Dedifferentiated amniotic fluid mesenchymal stem cell (primary cell): ENCODE measurements around the gene C2CD4D.
"Not testable (repeated sequence)": the region's sequence is repeated elsewhere in the genome, so short reads cannot be mapped to it uniquely, and the experiment has no call there.

Experiments used
- DNase-seq: peaks from one replicate; pipeline ENCODE4 v3.0.0-alpha.2; 2016; ENCODE audit errors: extremely low spot score

Gene C2CD4D

DNA sequence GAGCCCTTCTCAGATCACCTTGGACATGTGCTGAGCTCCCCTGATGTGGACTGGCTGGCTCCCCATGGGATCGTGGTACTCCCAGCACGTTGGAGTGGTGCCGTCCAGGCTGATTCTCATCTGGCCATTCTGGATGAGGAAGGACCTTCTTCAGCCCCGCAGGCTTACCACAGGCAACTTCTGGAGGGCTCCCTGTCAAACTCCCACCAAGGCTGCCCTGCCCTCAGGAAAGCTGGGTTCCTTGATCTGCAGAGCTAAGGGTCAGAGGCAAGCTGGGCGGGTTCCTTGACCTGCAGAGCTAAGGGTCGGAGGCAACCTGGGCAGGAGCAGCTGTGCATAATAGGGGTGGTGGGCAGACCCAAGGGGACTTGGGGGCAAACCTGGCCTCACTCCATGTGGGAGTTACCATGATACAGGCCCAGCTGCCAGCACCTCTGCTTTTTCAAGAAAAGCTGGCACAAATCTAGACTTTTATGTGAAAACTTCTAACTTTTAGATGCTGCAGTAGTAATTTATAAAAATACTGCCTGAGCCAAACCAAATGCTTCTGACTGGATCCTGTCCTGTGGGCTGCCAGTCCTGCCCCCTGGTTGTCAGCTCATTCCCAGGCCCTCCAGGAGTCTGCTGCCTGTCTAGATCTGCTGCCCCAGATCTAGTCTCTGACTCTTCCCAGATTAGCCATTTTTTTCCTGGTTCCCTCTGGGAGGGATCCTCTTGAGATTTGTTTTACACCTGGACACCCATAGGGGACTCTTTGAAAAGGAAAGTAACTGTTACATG, 19.5 kb upstream of the C2CD4D start:
- no peak for DNase-seq

DNA sequence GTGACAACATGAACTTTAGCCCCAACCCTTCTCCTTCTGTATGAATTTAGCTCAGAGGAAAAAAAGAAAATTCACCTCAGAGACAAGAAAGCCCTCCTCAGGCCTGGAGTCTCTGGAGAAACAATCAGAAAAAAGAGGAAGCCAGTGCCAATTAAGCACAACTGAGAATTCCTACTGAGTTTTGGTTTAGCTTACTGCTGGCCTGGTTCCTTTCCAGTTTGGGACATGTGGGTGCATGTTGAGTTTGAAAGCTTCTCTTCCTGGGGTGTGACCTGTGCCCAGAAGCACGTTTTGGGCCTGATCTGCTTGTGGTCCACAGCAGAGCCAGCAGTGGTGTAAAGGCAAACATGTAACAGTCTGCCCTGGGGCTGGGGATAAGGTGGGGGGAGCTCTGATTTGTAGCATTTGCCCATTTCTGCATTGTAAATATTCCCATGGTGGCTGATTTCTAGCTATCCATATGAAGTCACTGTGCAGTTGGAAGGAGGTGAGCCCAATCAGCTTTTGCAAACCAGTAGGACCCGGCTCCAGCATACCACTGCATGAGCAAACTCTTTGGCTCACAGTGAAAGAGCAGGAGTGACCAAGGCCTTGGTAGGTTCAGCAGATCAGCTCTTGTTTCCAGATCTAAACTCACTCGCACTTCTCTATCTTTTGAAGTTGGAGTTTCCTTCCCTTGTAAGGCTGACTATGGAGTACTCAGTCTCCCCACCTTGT, 18.6 kb upstream of the C2CD4D start:
- DNase-seq, result no peak

DNA sequence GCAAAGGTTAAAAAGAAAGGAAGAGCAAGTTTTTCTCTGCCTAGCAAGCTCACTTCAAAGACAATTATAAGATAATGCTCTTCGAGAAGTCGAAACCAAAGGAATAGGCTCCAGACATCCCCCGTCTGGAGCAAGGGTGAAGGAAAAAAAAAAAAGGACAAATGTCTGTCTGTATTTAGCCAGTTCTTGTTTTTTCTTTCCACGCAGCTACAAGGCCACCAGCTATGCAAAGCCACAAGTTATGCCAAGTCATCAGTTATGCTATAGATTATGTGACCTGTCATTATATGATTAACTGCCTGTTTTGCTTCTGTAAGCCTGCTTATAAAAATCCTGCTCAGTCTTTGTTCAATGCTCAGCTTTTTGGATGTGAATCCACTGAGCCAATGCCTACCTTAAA, 16.3 kb upstream of the C2CD4D start:
- no peak for DNase-seq

DNA sequence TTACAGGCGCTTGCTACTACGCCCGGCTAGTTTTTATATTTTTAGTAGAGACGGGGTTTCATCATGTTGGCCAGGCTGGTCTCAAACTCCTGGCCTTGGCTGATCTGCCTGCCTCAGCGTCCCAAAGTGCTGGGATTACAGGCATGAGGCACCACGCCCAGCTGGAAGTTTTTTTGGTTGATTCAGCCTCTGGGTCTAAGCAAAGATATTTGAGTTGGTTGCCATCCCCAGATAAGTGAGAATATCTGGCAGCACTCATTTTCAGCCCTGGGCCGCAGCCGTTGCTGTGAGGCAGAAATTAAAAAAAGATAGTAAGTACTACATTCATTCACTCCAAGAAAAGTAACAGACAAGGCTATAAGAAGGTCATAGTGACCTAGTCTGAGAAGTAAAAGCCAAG, 15.9 kb upstream of the C2CD4D start:
- DNase-seq, result not testable (repeated sequence)

DNA sequence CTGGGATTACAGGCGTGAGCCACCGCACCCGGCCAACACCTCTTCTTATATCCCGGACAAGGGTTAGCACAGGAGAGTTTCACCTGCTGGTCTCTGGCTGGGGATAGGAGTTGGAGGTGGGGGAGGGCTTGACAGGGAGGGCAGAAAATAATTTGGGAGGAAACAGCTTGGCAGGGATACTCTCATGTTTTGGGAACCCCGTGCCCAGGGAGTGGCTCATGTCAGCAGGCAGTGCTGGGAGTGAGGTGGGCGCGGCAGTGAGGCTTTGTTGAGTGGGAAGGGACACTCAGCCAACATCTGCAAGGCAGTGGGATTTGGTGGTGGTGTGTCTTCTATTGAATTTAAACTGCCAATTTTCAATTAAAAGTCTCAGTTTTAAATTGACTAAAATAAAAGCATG, 15.0 kb upstream of the C2CD4D start:
- no peak for DNase-seq

DNA sequence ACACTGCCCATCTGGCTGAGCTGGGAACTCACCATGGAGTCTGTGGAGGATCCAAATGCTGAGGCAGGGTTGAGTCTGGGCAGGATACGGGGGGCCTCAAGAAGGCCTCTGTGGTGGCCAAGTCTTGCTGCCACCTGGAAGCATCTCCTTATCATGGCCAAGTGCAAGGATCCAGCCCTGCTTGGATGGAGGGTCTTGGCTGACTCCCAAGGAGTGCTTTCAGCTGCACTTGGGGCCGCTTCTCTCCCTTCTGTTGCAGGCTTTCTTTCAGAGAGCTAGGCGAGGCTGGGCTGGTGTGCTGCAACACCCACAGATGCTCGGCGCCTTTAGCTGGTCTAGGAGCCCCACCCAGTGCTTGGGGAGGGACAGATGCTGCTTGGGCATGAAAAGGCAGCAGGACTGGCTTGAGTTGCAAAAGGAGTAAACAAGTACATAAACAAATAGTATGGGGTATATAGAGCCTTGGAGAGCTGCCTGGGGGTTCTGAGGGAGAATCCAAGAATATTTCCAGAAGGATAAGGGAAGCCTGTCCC, 13.9 kb upstream of the C2CD4D start, which contains the start of gene THEM5:
Gene THEM5 (minus strand): TSS at position 302 of the 533 bp plus-strand sequence. CDS start 147 bp downstream, at position 155.
- DNase-seq, result no peak

DNA sequence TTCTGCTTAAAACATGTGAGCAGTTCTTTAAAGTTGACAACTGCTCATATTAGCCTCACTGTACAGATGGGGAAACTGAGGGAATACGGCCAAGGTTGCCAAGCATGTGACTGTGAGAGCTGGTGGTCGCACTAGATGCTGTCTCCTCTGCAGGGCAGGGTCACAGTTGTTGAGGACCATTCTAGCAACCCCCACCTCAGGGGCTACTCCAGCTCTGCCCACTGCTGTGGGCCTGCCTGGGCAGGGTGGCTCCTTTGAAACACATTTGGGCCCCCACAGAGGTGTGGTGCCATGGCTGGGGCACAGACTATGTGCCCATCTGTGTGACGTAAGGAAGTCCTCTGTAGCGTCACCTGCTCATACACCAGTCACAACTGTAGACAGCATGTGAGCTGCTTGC, 13.1 kb upstream of the C2CD4D start:
- DNase-seq, result no peak

DNA sequence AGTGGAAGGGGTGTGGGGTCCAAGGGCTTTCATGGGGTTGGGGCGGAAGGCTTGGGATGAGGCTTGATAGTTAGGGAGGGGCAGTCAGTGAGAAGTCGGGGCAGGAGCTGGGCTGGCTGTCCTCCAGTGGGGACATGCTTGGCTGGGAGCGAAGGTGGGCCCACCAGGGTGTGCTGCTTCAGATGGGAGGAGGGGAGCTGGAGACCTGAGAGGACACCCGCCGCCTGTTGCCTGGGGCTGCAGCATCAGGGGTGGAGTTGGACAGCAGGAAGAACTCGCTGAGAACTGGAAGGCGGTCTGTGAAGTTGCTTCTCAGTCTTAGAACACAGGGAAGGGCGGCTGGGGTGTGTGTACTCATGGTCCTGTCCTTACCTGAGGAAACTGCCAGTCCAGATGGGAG, 12.3 kb upstream of the C2CD4D start:
- DNase-seq, result no peak

DNA sequence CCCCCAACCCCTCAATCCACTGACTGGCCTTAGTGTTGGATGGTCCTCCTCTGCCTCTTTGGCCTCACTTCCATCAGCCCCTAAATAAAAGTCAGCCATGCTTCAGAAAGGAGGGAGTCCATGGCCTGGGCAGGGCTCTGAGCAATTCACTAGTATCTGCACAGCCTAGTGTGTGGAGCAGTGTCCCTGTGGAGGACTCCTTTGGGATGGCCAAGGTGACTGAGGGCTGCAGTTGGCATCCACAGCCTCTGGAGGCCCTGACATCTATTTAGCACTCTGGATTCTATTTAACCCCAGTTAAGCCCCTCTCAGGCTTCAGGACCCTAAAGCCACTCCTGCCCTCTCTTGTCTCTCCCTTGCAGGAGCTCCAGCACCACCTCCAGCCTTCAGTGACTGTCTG, 10.3 kb upstream of the C2CD4D start:
- DNase-seq, result no peak

DNA sequence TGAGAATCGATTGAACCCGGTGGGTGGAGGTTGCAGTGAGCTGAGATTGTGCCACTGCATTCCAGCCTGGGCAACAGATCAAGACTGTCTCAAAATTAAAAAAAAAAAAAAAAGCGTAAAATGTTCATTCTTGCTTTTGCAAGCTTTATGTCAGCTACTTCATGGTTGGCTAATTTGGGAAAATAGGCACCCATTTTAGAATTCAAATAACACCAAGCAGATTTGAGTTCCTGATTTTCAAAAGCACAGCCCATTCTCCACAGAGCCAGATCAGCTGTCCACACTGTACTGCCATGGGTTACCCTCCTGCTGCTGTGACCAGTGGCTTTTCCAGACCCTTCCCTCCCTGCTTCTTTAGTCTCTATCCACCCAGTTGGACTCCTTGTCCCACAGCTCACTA, 9.5 kb upstream of the C2CD4D start:
- DNase-seq, result no peak

DNA sequence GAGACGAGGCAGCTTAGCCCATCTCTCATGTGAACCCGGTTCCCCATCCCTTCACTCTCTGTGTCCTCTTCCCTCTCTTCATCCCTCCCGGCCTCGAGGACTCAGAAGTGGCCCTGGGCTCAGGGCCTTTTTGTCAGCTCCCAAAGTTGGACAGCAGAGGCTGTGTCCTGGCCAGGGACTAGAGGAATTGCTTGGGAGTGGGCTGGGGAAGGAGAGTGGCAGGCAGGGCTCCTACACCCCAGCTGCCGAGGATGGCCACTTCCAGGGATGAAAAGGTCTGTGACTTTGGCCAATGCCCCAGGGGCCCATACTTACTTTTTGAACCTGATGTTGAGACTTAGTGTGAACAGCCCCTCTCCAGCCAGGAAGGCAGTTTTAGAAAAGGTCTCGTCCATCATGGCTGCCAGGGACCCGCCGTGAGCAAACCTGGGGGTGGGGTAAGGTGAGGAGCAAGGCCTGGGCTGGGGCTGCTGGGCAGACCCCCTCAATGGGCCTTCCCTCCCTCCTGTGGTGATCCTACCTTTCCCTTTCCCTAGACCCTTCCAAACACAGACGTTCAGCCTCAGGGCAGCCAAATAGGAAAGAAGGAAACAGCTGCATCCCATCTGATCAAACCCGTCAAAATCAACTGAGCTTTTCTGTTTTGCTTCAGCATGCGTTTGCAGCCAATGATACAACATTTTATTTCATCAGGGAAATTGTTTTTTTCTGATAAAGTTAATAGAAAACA, 8.4 kb upstream of the C2CD4D start:
- DNase-seq, result no peak

DNA sequence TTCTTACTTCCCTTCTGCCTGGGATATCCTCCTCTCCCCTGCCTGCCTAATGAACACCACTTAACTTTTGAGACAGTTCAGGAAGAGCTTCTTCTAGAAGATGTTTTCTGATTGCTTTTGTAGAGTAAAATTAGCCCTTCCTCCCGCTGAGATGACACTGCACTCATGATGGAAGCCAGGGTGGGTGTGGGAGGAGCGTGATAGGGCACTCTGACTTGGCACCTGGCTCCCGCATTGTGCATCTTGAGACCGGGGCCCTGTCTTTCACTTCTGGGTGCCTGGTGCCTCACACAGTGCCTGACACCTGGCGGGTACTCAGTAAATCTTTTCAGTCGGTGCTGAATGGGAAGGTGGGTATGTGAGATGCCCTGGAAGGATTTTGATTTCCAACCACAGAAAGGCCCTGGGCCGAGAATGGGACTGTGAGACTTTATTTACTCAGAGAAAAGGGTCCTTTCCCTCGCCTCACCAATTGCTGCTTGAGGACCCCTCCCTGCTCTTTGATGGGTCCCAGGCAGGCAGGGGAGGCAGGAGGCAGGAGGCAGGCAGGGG, 7.1 kb upstream of the C2CD4D start:
- no peak for DNase-seq

DNA sequence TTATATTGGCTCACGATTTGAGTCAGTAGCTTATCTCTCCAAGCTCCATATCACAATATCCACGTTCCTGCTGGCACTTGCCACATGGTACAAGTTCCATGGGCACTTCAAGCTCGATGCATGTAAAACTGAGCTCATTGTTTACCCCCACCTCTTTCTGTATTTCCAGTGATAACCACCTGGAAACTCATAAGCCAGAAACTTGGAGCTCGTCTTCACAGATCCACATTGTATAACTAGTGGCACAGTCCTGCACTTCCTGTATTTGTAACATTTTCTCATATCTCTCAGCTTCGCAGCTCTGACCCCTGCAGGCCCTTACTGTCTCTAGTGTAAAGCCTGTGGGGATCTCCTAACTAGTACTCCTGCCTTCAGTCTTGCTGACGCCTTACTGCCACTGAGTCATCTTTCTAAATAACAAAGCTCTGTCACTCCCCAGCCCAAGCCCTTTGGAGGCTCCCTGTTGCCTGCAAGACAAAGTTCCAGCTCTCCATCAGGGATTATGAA, 6.5 kb upstream of the C2CD4D start:
- no peak for DNase-seq

DNA sequence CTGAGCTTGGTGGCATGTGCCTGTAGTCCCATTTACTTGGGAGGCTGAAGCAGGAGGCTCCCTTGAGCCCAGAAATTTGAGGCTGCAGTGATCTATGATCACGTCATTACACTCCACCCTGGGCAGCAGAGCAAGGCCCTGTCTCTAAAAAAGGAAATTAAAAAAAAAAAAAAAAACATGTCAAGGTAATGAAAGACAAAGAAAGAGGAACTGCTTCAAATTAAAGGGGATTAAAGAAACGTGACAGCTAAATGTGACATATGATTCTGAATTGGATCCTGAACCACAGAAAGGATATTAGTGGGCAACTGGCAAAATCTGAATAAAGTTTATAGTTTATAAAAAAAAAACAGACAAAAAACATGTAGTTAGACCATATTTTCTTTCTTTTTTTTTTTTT, 3.8 kb upstream of the C2CD4D start:
- DNase-seq, result no peak

DNA sequence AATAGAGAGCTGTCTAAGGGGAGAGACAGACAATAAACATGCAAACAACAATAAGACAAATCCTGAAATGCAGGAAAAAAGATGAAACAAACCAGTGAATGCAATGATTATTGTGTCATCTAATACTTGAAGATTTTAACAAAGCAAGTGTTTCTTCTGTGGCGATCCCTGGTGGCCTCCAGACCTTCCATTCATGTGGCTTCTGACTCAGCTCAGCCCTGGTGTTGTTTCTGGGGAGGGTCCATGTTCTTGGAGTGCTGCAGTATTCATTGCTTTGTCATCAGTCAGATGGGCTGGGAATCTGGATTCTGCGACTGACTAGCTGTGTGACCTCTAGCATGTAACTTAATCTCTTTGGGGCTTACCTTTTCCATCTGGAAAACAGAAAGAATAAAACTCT, 1.5 kb upstream of the C2CD4D start:
- no peak for DNase-seq

DNA sequence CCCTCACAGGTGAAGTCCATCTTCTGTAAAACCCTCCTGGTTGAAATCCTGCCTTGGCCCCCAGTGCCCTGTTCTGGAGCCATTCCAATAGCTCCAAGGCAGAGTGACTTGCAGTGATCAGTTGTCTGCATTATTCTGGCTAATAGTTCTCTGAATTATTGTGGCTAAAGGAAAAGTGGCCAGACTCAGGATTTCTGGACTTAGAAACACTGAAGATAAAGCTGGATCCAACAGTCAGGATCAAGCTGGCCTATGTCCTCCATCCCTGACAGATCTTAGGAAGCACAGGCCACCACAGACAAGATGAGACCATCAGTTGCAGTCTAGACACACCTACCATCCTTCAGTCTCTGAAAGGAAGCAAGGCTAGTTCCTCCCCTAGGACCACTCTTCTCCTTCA, 801 bp upstream of the C2CD4D start:
- DNase-seq, result no peak

DNA sequence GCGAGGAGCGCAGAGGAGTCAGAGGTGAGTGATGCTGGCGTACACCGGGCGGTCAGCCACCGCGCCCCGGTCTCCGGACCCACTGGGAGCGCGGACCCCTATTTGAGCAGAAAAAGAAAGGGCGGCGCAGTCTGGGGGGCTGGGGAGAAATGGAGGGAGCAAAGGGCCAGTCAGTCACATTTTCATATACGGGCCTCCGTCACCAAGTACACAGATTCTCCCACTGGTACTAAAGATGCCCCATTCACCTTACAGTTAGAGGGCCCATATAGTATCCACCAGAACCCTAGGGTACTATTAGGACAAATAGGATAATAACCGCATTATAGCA, 573 bp downstream of the C2CD4D start:
- DNase-seq, result no peak

DNA sequence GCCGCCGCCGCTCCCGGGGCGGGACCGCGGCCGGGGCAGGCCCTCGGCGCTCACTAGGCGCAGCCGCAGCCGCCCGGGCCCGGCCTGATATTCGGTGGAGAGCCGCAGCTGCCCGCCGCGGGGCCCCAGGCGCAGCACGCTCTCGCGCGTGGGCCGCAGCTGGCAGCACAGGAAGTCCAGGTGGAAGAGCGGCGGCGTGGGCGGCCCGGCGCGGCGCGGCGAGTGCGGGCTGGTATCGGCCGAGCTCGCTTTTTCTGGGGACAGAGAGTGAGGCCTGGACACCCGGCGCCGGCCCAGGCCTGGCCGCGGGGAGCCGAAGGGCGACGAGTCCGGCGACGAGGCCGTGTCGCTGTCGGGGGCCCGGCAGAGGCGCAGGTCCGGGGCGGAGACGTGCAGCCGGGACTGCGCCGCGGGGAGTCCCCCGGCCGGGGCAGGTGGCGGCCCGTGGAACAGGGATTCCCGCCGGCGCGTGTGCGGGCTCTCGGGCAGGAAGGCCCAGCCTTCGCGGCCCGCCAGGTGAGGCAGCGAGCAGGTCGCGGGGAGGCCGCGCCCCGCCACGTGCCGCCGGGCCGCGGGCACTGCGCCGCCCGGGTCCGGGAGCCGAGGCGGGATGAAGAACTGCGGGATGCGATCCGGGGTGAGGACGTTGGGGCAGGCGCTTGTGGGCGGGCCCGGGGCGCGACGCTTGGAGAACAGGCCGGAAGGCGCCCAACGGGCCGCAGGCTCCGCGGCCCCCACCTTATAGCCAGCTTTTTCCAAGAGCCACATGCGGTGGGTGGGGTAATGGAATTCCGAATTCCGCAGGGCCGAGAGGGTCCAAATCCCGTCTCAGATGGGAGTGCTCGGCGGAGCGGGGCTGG, 1.2 kb downstream of the C2CD4D start:
- DNase-seq, result no peak

DNA sequence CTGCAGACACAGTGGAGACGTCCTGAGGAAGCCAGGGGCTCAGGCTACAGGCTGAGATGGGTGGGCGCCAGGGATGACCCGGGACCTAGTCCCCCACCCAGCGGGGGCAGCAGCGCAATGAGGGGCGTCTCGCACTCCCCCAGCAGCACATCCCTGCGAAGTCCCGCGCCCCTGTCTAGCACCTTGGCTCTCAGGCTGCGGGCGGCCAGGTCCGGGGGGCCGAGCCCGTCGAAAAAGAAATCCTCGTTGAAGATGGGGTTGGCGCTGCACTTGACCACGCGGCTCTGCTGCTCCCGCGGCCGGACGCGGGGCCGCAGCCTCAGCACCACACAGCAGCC, 1.8 kb downstream of the C2CD4D start:
- no peak for DNase-seq

DNA sequence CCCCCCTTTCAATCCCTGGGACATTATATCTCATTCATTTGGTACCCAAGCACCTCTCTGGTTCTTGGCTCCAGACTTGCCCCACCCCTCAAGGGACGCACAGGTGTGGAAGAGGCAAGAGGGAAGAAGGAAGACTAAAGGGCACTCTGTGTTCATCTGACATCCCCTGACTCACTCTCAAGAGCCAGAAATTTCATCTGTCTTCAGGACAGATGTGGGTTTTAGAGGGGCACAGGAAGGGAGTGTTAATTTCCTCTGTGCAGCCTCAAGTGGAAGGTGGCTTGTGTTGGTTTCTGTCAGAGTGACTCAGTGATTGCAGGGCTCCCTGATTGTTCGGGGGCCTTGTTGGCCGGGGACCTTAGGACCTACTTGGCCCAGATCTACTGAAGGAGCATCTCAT, 2.4 kb downstream of the C2CD4D start:
- no peak for DNase-seq

DNA sequence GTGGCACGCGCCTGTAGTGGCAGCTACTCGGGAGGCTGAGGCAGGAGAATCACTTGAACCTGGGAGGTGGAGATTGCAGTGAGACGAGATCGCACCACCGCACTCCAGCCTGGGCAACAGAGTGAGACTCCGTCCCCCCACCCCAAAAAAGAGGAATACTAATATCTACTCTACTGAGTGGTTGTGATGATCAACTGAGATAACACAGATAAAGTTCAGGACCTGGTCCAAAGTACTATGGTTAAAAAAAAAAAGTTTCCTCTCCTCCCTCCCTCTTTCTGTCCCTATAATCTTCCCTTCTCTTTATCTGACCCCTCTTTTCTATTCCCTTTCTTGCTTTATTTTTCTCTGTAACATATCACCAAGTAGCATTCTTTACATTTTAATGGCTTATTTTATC, 4.0 kb downstream of the C2CD4D start:
- no peak for DNase-seq
